Smooth muscle cell (in vitro differentiated cells): ENCODE measurements around the gene ISCA1. TPM values are rescaled to one million over a fixed set of nuclear protein-coding genes. Genes with fewer than 3 reads are reported as not detected.

ENCODE experiments used
- DNase-seq: peaks from one replicate; lab custom pipeline; 2025; ENCODE audit not compliant: unreplicated experiment; lab: John Stamatoyannopoulos, UW
- H2AFZ ChIP-seq: fragments of 200-600 bp; sonication (generic); 2 replicates; pipeline ENCODE4 v1.6.0; 2016; ENCODE audit warnings: antibody characterized with exemption, low read depth, mild to moderate bottlenecking
- H3F3A ChIP-seq: fragments of 200-600 bp; sonication (generic); 2 replicates; pipeline ENCODE4 v1.6.0; 2017; ENCODE audit warnings: antibody characterized with exemption, low read depth
- H3K27ac ChIP-seq: fragments of 200-600 bp; sonication (generic); 2 replicates; pipeline ENCODE4 v1.5.1; 2016; ENCODE audit warnings: low read depth, mild to moderate bottlenecking
- H3K27me3 ChIP-seq: fragments of 200-600 bp; sonication (generic); 2 replicates; pipeline ENCODE4 v1.6.1; 2016; ENCODE audit warnings: low read depth, mild to moderate bottlenecking
- H3K36me3 ChIP-seq: fragments of 200-600 bp; sonication (generic); 2 replicates; pipeline ENCODE4 v1.5.1; 2016; ENCODE audit warnings: low read depth
- H3K4me1 ChIP-seq: fragments of 200-600 bp; sonication (generic); 2 replicates; pipeline ENCODE4 v1.5.1; 2016; ENCODE audit warnings: low read depth
- H3K4me2 ChIP-seq: fragments of 200-600 bp; sonication (generic); 2 replicates; pipeline ENCODE4 v1.6.0; 2016; ENCODE audit warnings: mild to moderate bottlenecking
- H3K4me3 ChIP-seq: fragments of 200-600 bp; sonication (generic); 2 replicates; pipeline ENCODE4 v1.5.1; 2016; ENCODE audit warnings: mild to moderate bottlenecking
- H3K79me2 ChIP-seq: fragments of 200-600 bp; sonication (generic); 2 replicates; pipeline ENCODE4 v1.6.0; 2016; ENCODE audit warnings: low read depth, mild to moderate bottlenecking
- H3K9ac ChIP-seq: fragments of 200-600 bp; sonication (generic); 2 replicates; pipeline ENCODE4 v1.6.0; 2016; ENCODE audit warnings: low read depth
- H3K9me3 ChIP-seq: fragments of 200-600 bp; sonication (generic); replicated peaks from 2 replicates; pipeline ENCODE4 v1.5.1; 2016; ENCODE audit warnings: low read depth
- H4K20me1 ChIP-seq: fragments of 200-600 bp; sonication (generic); 2 replicates; pipeline ENCODE4 v1.6.0; 2016; ENCODE audit warnings: low read depth
- WGBS: methylation state at CpG from one replicate; pipeline ENCODE4 v1.1.7; 2016; ENCODE audit warnings: low lambda C conversion rate; 5-methylcytosine and 5-hydroxymethylcytosine counted together
- polyA plus RNA-seq: library from polyadenylated mRNA; unstranded; fragments of >200 nt; fragmentation: Nextera tagmentation; extraction: Ambion mirVana; gene quantifications from 2 replicates; pipeline ENCODE4 v1.2.1, GENCODE V29; 2016
- total RNA-seq: library from RNA; depleted of rRNA; stranded (reverse); fragments of >200 nt; gene quantifications from 2 replicates; pipeline ENCODE4 v1.2.3, GENCODE V29; 2014
- TF ChIP-seq, protein P1 (sequence below): fragments of 200-600 bp; sonication (generic); IDR thresholded peaks from 2 replicates; pipeline ENCODE4 v1.5.1; 2017; ENCODE audit warnings: borderline replicate concordance, mild to moderate bottlenecking, antibody characterized with exemption; ENCODE audit not compliant: insufficient read depth, poor library complexity, severe bottlenecking

The ISCA1 gene
- total and polyA plus RNA-seq, 2 experiments from 2014 or later, result 19.8 to 38.9 TPM

DNA sequence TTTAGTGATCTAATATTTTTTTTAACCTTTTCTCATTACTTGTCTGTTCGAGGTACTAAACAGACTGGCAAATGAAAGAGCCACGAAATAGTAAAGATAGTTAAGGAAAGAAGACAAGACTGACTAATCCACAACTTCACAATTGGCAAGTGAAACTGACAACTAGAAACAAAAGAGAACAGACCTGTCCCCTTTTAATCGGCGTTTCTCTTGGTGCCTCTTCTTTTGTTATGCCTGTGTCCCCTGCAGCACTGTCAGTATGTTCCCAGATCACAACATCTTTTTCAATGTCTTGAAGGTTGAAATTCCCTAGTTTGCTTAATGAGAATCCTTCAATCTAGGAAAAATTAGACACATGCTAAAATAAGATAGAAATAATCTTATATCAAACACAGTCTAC lies 45.8 kb upstream of the ISCA1 start:
- H3K9ac ChIP-seq, result no peak overlapping the region
- no peak overlapping the region for H3K4me2 ChIP-seq
- H2AFZ ChIP-seq, result no peak overlapping the region
- 69% methylated on average over 4 of the region's 4 CpGs for WGBS
- TF ChIP-seq, protein P1, sequence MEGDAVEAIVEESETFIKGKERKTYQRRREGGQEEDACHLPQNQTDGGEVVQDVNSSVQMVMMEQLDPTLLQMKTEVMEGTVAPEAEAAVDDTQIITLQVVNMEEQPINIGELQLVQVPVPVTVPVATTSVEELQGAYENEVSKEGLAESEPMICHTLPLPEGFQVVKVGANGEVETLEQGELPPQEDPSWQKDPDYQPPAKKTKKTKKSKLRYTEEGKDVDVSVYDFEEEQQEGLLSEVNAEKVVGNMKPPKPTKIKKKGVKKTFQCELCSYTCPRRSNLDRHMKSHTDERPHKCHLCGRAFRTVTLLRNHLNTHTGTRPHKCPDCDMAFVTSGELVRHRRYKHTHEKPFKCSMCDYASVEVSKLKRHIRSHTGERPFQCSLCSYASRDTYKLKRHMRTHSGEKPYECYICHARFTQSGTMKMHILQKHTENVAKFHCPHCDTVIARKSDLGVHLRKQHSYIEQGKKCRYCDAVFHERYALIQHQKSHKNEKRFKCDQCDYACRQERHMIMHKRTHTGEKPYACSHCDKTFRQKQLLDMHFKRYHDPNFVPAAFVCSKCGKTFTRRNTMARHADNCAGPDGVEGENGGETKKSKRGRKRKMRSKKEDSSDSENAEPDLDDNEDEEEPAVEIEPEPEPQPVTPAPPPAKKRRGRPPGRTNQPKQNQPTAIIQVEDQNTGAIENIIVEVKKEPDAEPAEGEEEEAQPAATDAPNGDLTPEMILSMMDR, result no peak
- peaks cover 26% of the 10 kb centered on the region for H3K36me3 ChIP-seq
- no peaks in the 10 kb centered on the region for H3F3A ChIP-seq
- peaks cover 4% of the 10 kb centered on the region for H3K4me1 ChIP-seq
- H4K20me1 ChIP-seq, result peaks cover 4% of the 10 kb centered on the region
- DNase-seq, result no peak
- H3K79me2 ChIP-seq, result no peaks in the 10 kb centered on the region
- no peaks in the 10 kb centered on the region for H3K27me3 ChIP-seq
- no peak overlapping the region for H3K27ac ChIP-seq
- no peaks in the 10 kb centered on the region for H3K9me3 ChIP-seq
- H3K4me3 ChIP-seq, result no peak overlapping the region

DNA sequence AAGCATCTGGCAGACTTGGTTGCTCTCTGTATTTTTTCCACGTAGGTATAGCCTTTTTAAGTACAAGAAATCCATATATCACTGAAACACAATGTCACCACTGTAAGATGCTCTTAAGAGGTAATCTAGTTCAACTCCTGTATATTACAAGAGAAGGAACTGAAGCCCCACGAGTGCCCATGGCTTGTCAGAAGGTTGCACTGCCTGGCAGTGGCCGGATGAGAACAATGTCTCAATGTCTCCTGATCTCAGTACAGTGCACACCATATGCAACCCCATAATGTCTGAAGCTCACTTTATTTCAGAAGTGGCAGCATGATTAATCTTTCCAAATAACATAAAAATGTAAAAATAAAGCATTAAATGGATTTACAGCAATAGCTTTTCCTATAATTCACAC lies 44.2 kb upstream of the ISCA1 start:
- Histone ChIP-seq H3K4me1 (peaks cover 4% of the 10 kb centered on the region), H2AFZ (no peak overlapping the region), H3K27me3 (no peaks in the 10 kb centered on the region), H3K4me3 (no peak overlapping the region), H4K20me1 (peaks cover 4% of the 10 kb centered on the region), H3K27ac (no peak overlapping the region), H3K79me2 (no peaks in the 10 kb centered on the region), H3F3A (no peaks in the 10 kb centered on the region), H3K9me3 (no peaks in the 10 kb centered on the region), H3K4me2 (no peak overlapping the region), H3K9ac (no peak overlapping the region), H3K36me3 (peaks cover 32% of the 10 kb centered on the region)
- TF ChIP-seq, protein P1, result no peak
- DNase-seq, result no peak
- 98% methylated on average over 3 of the region's 3 CpGs for WGBS

DNA sequence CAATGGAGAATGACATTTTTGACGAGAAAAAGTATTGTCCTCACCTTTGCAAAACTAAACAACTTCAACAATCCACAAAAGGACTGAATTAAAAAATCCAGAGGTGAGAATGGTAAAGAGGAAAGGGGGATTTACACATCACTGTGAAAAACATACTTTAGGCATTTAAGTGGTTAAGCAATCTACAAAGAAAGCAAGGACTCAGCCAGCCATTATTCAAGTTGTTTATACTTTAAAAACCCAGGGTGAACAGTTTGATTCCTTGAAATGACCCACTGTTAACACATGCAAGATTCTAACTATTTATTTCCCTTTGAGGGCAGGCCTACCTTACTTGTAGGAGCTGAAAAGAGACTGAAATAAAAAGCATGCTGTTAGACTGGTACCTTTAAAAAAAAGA lies 42.6 kb upstream of the ISCA1 start:
- Histone ChIP-seq H2AFZ (no peak overlapping the region), H3K9ac (no peak overlapping the region), H3K36me3 (peaks cover 30% of the 10 kb centered on the region), H3F3A (no peaks in the 10 kb centered on the region), H3K4me3 (no peak overlapping the region), H3K4me2 (no peak overlapping the region), H3K9me3 (no peaks in the 10 kb centered on the region), H3K4me1 (peaks cover 4% of the 10 kb centered on the region), H3K79me2 (no peaks in the 10 kb centered on the region), H4K20me1 (peaks cover 4% of the 10 kb centered on the region), H3K27ac (no peak overlapping the region), H3K27me3 (no peaks in the 10 kb centered on the region)
- DNase-seq, result no peak
- WGBS, result 89% methylated on average over 1 of the region's 1 CpG
- TF ChIP-seq, protein P1, result no peak

DNA sequence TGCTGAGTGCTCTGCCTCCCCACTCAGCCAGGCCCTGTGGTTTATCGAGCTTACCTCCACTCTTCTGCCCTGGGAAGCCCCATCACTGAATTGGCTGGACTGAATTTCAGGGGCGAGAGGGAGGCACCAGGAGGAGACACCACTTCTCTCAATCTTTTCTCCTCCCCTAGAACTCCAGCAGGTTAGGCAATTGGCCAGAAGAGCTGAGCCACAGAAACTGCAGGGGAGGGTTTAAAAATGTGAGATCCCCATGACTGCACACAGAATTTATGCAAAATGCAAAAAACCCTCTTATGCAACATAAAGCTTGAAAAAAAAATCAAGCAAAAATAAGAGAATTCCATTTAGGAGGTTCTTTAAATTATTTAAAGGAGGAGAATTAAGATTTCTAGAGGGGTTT lies 42.0 kb upstream of the ISCA1 start:
- Histone ChIP-seq H3K27ac (no peak overlapping the region), H3K4me2 (no peak overlapping the region), H3K9me3 (no peaks in the 10 kb centered on the region), H2AFZ (no peak overlapping the region), H3K4me3 (no peak overlapping the region), H3K4me1 (peaks cover 4% of the 10 kb centered on the region), H3K36me3 (peaks cover 30% of the 10 kb centered on the region), H4K20me1 (peaks cover 4% of the 10 kb centered on the region), H3K9ac (no peak overlapping the region), H3K79me2 (no peaks in the 10 kb centered on the region), H3K27me3 (no peaks in the 10 kb centered on the region), H3F3A (no peaks in the 10 kb centered on the region)
- no peak for DNase-seq
- 90% methylated on average over 2 of the region's 2 CpGs for WGBS
- TF ChIP-seq, protein P1, result no peak
